ENCODE data around the gene CYBRD1.
"Not testable (repeated sequence)": the region's sequence is repeated elsewhere in the genome, so short reads cannot be mapped to it uniquely, and the experiment has no call there.

CYBRD1 gene

GRCh38 chr2:171522052-171522787 lies at the start of gene CYBRD1:
TSS of gene CYBRD1 (plus strand) at chr2:171522474. CDS start at chr2:171522546, 72 bp downstream.
- DNase-seq: peak; percentile 21 to 65

GRCh38 chr2:171475979-171476378 lies 46.3 kb upstream of the CYBRD1 start:
- DNase-seq: no peak

GRCh38 chr2:171478345-171478744 lies 43.9 kb upstream of the CYBRD1 start:
- no peak for DNase-seq

- no peak for DNase-seq
Observed at GRCh38 chr2:171479154-171479814, 43.0 kb upstream of the CYBRD1 start.

GRCh38 chr2:171480908-171481307 lies 41.4 kb upstream of the CYBRD1 start:
- DNase-seq: no peak

- no peak for DNase-seq
Observed at GRCh38 chr2:171482308-171482707, 40.0 kb upstream of the CYBRD1 start.

- DNase-seq: no peak
Observed at GRCh38 chr2:171482877-171483276, 39.4 kb upstream of the CYBRD1 start.

GRCh38 chr2:171483793-171484192 lies 38.5 kb upstream of the CYBRD1 start:
- no peak for DNase-seq

- DNase-seq: no peak
Observed at GRCh38 chr2:171485116-171485515, 37.2 kb upstream of the CYBRD1 start.

- DNase-seq: no peak
Observed at GRCh38 chr2:171487201-171487600, 35.1 kb upstream of the CYBRD1 start.

GRCh38 chr2:171487803-171488259 lies 34.4 kb upstream of the CYBRD1 start:
- no peak for DNase-seq

GRCh38 chr2:171490577-171490976 lies 31.7 kb upstream of the CYBRD1 start:
- no peak for DNase-seq

- DNase-seq: no peak
Observed at GRCh38 chr2:171491292-171491691, 31.0 kb upstream of the CYBRD1 start.

- DNase-seq: no peak
Observed at GRCh38 chr2:171492664-171493063, 29.6 kb upstream of the CYBRD1 start.

GRCh38 chr2:171497664-171498063 lies 24.6 kb upstream of the CYBRD1 start:
- not testable (repeated sequence) for DNase-seq

GRCh38 chr2:171505374-171505773 lies 16.9 kb upstream of the CYBRD1 start:
- DNase-seq: no peak

- DNase-seq: no peak
Observed at GRCh38 chr2:171509945-171510731, 12.1 kb upstream of the CYBRD1 start.

GRCh38 chr2:171512014-171512413 lies 10.3 kb upstream of the CYBRD1 start:
- no peak for DNase-seq

GRCh38 chr2:171512683-171513195 lies 9.5 kb upstream of the CYBRD1 start:
- DNase-seq: no peak

- no peak for DNase-seq
Observed at GRCh38 chr2:171513719-171514160, 8.5 kb upstream of the CYBRD1 start.

GRCh38 chr2:171514908-171515582 lies 7.2 kb upstream of the CYBRD1 start:
- DNase-seq: no peak

GRCh38 chr2:171515672-171516298 lies 6.5 kb upstream of the CYBRD1 start:
- no peak for DNase-seq

Measured in NCI-H524 (cell line).